H9 (cell line): ENCODE data around the gene KLHL15. TPM values are rescaled to one million over a fixed set of nuclear protein-coding genes. Genes with fewer than 3 reads are reported as not detected.

ENCODE experiments used
- DNase-seq: peaks from one replicate; pipeline ENCODE4 v3.0.0-alpha.2; 2017
- H2AFZ ChIP-seq: one replicate; pipeline ENCODE4 v1.6.1; 2013; ENCODE audit warnings: mild to moderate bottlenecking, low read length, control low read depth, moderate library complexity
- H2AK5ac ChIP-seq: 2 replicates; pipeline ENCODE4 v1.6.1; 2013; ENCODE audit warnings: low read length, control low read depth, mixed read lengths; ENCODE audit not compliant: insufficient read length
- H2BK120ac ChIP-seq: one replicate; pipeline ENCODE4 v1.6.1; 2013; ENCODE audit warnings: low read depth, mild to moderate bottlenecking, low read length, control low read depth, inconsistent platforms; ENCODE audit not compliant: poor library complexity, severe bottlenecking
- H2BK12ac ChIP-seq: 2 replicates; pipeline ENCODE4 v1.6.1; 2013; ENCODE audit warnings: low read length, control low read depth, mixed read lengths, low read depth; ENCODE audit not compliant: insufficient read length
- H2BK15ac ChIP-seq: 2 replicates; pipeline ENCODE4 v1.6.1; 2013; ENCODE audit warnings: low read depth, low read length, control low read depth
- H2BK20ac ChIP-seq: one replicate; pipeline ENCODE4 v1.6.1; 2013; ENCODE audit warnings: low read depth, mild to moderate bottlenecking, low read length, control low read depth, inconsistent platforms; ENCODE audit not compliant: poor library complexity, severe bottlenecking
- H2BK5ac ChIP-seq: 2 replicates; pipeline ENCODE4 v1.6.1; 2013; ENCODE audit warnings: low read length, control low read depth, mixed read lengths; ENCODE audit not compliant: insufficient read length
- H3K14ac ChIP-seq: 2 replicates; pipeline ENCODE4 v1.6.1; 2013; ENCODE audit warnings: low read length, control low read depth; ENCODE audit not compliant: insufficient read depth
- H3K18ac ChIP-seq: 2 replicates; pipeline ENCODE4 v1.6.1; 2013; ENCODE audit warnings: low read depth, mild to moderate bottlenecking, mixed read lengths, low read length, control low read depth; ENCODE audit not compliant: insufficient read length
- H3K23ac ChIP-seq: 2 replicates; pipeline ENCODE4 v1.6.1; 2013; ENCODE audit warnings: low read length, control low read depth, mixed read lengths, low read depth; ENCODE audit not compliant: insufficient read length
- H3K23me2 ChIP-seq: 2 replicates; pipeline ENCODE4 v1.6.1; 2013; ENCODE audit warnings: low read depth, mild to moderate bottlenecking, mixed read lengths, low read length, control low read depth; ENCODE audit not compliant: insufficient read length, poor library complexity, severe bottlenecking
- H3K27ac ChIP-seq: 2 replicates; pipeline ENCODE4 v1.5.1; 2013; ENCODE audit warnings: low read length, control low read depth, mixed read lengths, low read depth; ENCODE audit not compliant: insufficient read length
- H3K27me3 ChIP-seq: 2 replicates; pipeline ENCODE4 v1.6.1; 2013; ENCODE audit warnings: low read length, control low read depth, inconsistent platforms; ENCODE audit not compliant: insufficient read depth
- H3K4ac ChIP-seq: 2 replicates; pipeline ENCODE4 v1.6.1; 2013; ENCODE audit warnings: low read depth, mild to moderate bottlenecking, control low read depth, inconsistent platforms, low read length, moderate library complexity
- H3K4me1 ChIP-seq: 2 replicates; pipeline ENCODE4 v1.6.1; 2013; ENCODE audit warnings: low read length, control low read depth, inconsistent platforms; ENCODE audit not compliant: insufficient read depth
- H3K4me2 ChIP-seq: 2 replicates; pipeline ENCODE4 v1.6.1; 2013; ENCODE audit warnings: low read length, control low read depth, mixed read lengths; ENCODE audit not compliant: insufficient read length, insufficient read depth
- H3K56ac ChIP-seq: 2 replicates; pipeline ENCODE4 v1.6.1; 2013; ENCODE audit warnings: low read depth, mild to moderate bottlenecking, mixed read lengths, low read length, control low read depth; ENCODE audit not compliant: insufficient read length
- H3K79me1 ChIP-seq: 2 replicates; pipeline ENCODE4 v1.6.1; 2013; ENCODE audit warnings: low read depth, mild to moderate bottlenecking, moderate library complexity, low read length, control low read depth, inconsistent platforms; ENCODE audit not compliant: insufficient read depth, poor library complexity, severe bottlenecking
- H3K79me2 ChIP-seq: 2 replicates; pipeline ENCODE4 v1.6.1; 2013; ENCODE audit warnings: low read length, control low read depth, inconsistent platforms; ENCODE audit not compliant: insufficient read depth
- H3K9ac ChIP-seq: 2 replicates; pipeline ENCODE4 v1.6.1; 2013; ENCODE audit warnings: low read length, control low read depth, mixed read lengths; ENCODE audit not compliant: insufficient read length; ENCODE audit errors: extremely low read depth
- H3K9me3 ChIP-seq: one replicate; pipeline ENCODE4 v1.6.1; 2013; ENCODE audit warnings: low read depth, low read length, inconsistent platforms; ENCODE audit not compliant: control insufficient read depth
- H3T11ph ChIP-seq: one replicate; pipeline ENCODE4 v1.6.1; 2013; ENCODE audit warnings: mild to moderate bottlenecking, low read length, control low read depth, inconsistent platforms
- H4K20me1 ChIP-seq: one replicate; pipeline ENCODE4 v1.6.1; 2013; ENCODE audit not compliant: control insufficient read depth, insufficient read length, insufficient read depth
- H4K5ac ChIP-seq: 2 replicates; pipeline ENCODE4 v1.6.1; 2013; ENCODE audit warnings: low read depth, mild to moderate bottlenecking, mixed read lengths, low read length, control low read depth; ENCODE audit not compliant: insufficient read length
- H4K8ac ChIP-seq: replicated peaks from 2 replicates; pipeline ENCODE4 v1.6.1; 2013; ENCODE audit warnings: low read length, control low read depth, mixed read lengths, low read depth; ENCODE audit not compliant: insufficient read length
- H4K91ac ChIP-seq: 2 replicates; pipeline ENCODE4 v1.6.1; 2013; ENCODE audit warnings: low read depth, mild to moderate bottlenecking, moderate library complexity, mixed read lengths, low read length, control low read depth; ENCODE audit not compliant: insufficient read length
- H3K27ac Mint-ChIP-seq, 3 experiments: 2 replicates in 2 of 3; 3 replicates in 1 of 3; pipeline ENCODE4 v1.8.0; 2020 to 2021; ENCODE audit warnings: mixed read lengths in 3 of 3, mild to moderate bottlenecking in 1 of 3, moderate library complexity in 1 of 3
- H3K27me3 Mint-ChIP-seq: 2 replicates; pipeline ENCODE4 v1.8.0; 2021; ENCODE audit warnings: low read depth, mild to moderate bottlenecking, moderate library complexity, mixed read lengths
- H3K36me3 Mint-ChIP-seq, 3 experiments: 2 replicates in 2 of 3; 3 replicates in 1 of 3; pipeline ENCODE4 v1.8.0; 2020 to 2021; ENCODE audit warnings: low read depth in 3 of 3, mixed read lengths in 3 of 3; ENCODE audit not compliant: insufficient read depth in 1 of 3
- H3K4me1 Mint-ChIP-seq, 2 experiments: 2 replicates each; pipeline ENCODE4 v1.8.0; 2020; ENCODE audit warnings: mixed read lengths in 2 of 2
- H3K4me3 Mint-ChIP-seq, 2 experiments: 2 replicates in 1 of 2; 3 replicates in 1 of 2; pipeline ENCODE4 v1.8.0; 2020 to 2021; ENCODE audit warnings: mild to moderate bottlenecking in 2 of 2, mixed read lengths in 2 of 2, moderate library complexity in 1 of 2
- H3K9me3 Mint-ChIP-seq, 2 experiments: 2 replicates in 1 of 2; 3 replicates in 1 of 2; pipeline ENCODE4 v1.8.0; 2020; ENCODE audit warnings: mild to moderate bottlenecking in 2 of 2, mixed read lengths in 2 of 2, moderate library complexity in 1 of 2
- CTCF ChIP-seq: fragments of 200-600 bp; sonication (generic); conservative IDR thresholded peaks from 3 replicates; pipeline ENCODE4 v1.8.0; 2021; ENCODE audit warnings: antibody characterized with exemption, mild to moderate bottlenecking
- WGBS: extraction: QIAGEN DNeasy Blood & Tissue Kit; methylation state at CpG from one replicate; pipeline ENCODE4 v1.1.7; 2013; ENCODE audit warnings: missing lambda C conversion rate, low lambda C conversion rate, mixed read lengths; ENCODE audit not compliant: insufficient read length; ENCODE audit errors: extremely low coverage; 5-methylcytosine and 5-hydroxymethylcytosine counted together
- total RNA-seq: library from RNA; stranded (reverse); gene quantifications from 2 replicates; pipeline ENCODE4 v1.2.1, GENCODE V29; 2021

KLHL15 gene
- total RNA-seq, 1 experiment from 2014 or later = 19.0 TPM

GRCh38 chrX:24023972-24024669, 2.9 kb downstream of the KLHL15 start:
- H3K4me1 ChIP-seq = no peaks in the 10 kb centered on the region
- no peak overlapping the region for H2BK12ac ChIP-seq
- no peak overlapping the region for H3K18ac ChIP-seq
- H3K4me1 Mint-ChIP-seq = peaks cover 30% of the 10 kb centered on the region in 2 experiments
- H3K23me2 ChIP-seq = peaks cover 8% of the 10 kb centered on the region
- H4K8ac ChIP-seq = no peak overlapping the region
- TF ChIP-seq CTCF = no peak
- peaks cover 4 to 26% (median 14%) of the 10 kb centered on the region in 3 experiments; a peak in 6 of 7 replicates for H3K36me3 Mint-ChIP-seq
- H3K56ac ChIP-seq = no peak overlapping the region
- no CpG with 5 or more reads among the region's 19 CpGs for WGBS
- peak overlapping the region; percentile 77 for H3K9ac ChIP-seq
- no peaks in the 10 kb centered on the region for H4K20me1 ChIP-seq
- H3K27me3 ChIP-seq = peaks cover 2% of the 10 kb centered on the region; the same call in 1 of the 2 replicates
- no peak overlapping the region for H3K4ac ChIP-seq
- H2AFZ ChIP-seq = no peak overlapping the region
- peaks cover 25% of the 10 kb centered on the region for H3K27me3 Mint-ChIP-seq
- H2BK5ac ChIP-seq = no peak overlapping the region
- H3K79me2 ChIP-seq = peaks cover 6% of the 10 kb centered on the region; the same call in 1 of the 2 replicates
- peaks cover 6% of the 10 kb centered on the region for H3K79me1 ChIP-seq
- H4K91ac ChIP-seq = no peak overlapping the region
- H3K27ac Mint-ChIP-seq = peak overlapping the region in 2 of 3 experiments; percentile 52 to 73; a peak in 4 of 7 replicates
- H3K4me3 Mint-ChIP-seq = peak overlapping the region; percentile 82 to 87
- H4K5ac ChIP-seq = no peak overlapping the region
- no peaks in the 10 kb centered on the region; a peak in 1 of 5 replicates for H3K9me3 Mint-ChIP-seq
- H3K4me2 ChIP-seq = peak overlapping the region; percentile 82
- no peak overlapping the region for H2BK120ac ChIP-seq
- no peaks in the 10 kb centered on the region for H3K9me3 ChIP-seq
- no peak overlapping the region for H2BK15ac ChIP-seq
- H3T11ph ChIP-seq = no peak overlapping the region
- no peak overlapping the region for H2BK20ac ChIP-seq
- no peak for DNase-seq
- no peak overlapping the region for H2AK5ac ChIP-seq
- H3K14ac ChIP-seq = no peak overlapping the region
- H3K27ac ChIP-seq = no peak overlapping the region
- H3K23ac ChIP-seq = no peak overlapping the region
